HEK293 (cell line): ENCODE results near the gene MAB21L3.

ENCODE experiments used
- CTCF ChIA-PET: fragments of 350-600 bp; formaldehyde crosslinking; extraction: SDS; loops from one replicate; lab custom pipeline; 2021; ENCODE audit warnings: antibody characterized with exemption; lab: Yijun Ruan, JAX
- POLR2A ChIA-PET: fragments of 300-600 bp; formaldehyde crosslinking; extraction: SDS; loops from one replicate; lab custom pipeline; 2020; ENCODE audit warnings: antibody characterized with exemption, inconsistent platforms; lab: Yijun Ruan, JAX
- H3K27ac ChIP-seq: fragments of 200-500 bp; sonication (Bioruptor generic); 2 replicates; pipeline ENCODE4 v1.5.1; 2014; ENCODE audit warnings: low read depth, low read length, control low read depth, inconsistent platforms; ENCODE audit errors: extremely low read depth
- H3K36me3 ChIP-seq, 2 experiments: fragments of 200-500 bp in 1 of 2; sonication (Bioruptor generic) in 1 of 2; 1 replicate in 1 of 2; 2 replicates in 1 of 2; pipeline ENCODE4 v1.5.1; 2014 to 2017; ENCODE audit warnings: inconsistent platforms in 2 of 2, low read length in 2 of 2; ENCODE audit not compliant: control insufficient read depth in 2 of 2, insufficient read depth in 1 of 2
- H3K4me1 ChIP-seq: fragments of 200-500 bp; sonication (Bioruptor generic); 2 replicates; pipeline ENCODE4 v1.5.1; 2014; ENCODE audit warnings: mild to moderate bottlenecking, low read length, inconsistent platforms; ENCODE audit not compliant: control insufficient read depth, insufficient read depth
- H3K4me3 ChIP-seq: 2 replicates; pipeline ENCODE4 v1.5.1; 2011; ENCODE audit warnings: low read depth, mild to moderate bottlenecking, control low read depth, low read length, moderate library complexity
- H3K9me3 ChIP-seq: fragments of 200-500 bp; sonication (Bioruptor generic); 2 replicates; pipeline ENCODE4 v1.5.1; 2014; ENCODE audit warnings: low read depth, low read length, inconsistent platforms; ENCODE audit not compliant: control insufficient read depth, insufficient read depth
- GLI4 ChIP-seq: fragments of 450-650 bp; formaldehyde crosslinking; IDR thresholded peaks from 2 replicates; pipeline ENCODE4 v1.5.1; 2016; ENCODE audit warnings: missing biosample characterization, missing genetic modification characterization
- GLIS2 ChIP-seq: fragments of 450-650 bp; formaldehyde crosslinking; IDR thresholded peaks from 2 replicates; pipeline ENCODE4 v1.5.1; 2016; ENCODE audit warnings: missing biosample characterization, missing genetic modification characterization
- KLF10 ChIP-seq: fragments of 450-650 bp; IDR thresholded peaks from 2 replicates; pipeline ENCODE4 v1.5.1; 2018; ENCODE audit warnings: missing biosample characterization, mild to moderate bottlenecking, missing genetic modification characterization
- PRDM6 ChIP-seq: fragments of 450-650 bp; formaldehyde crosslinking; IDR thresholded peaks from 2 replicates; pipeline ENCODE4 v1.5.1; 2017; ENCODE audit warnings: missing biosample characterization, missing genetic modification characterization
- SETDB1 ChIP-seq: IDR thresholded peaks from one replicate; pipeline ENCODE4 v1.6.1; 2017; ENCODE audit warnings: mild to moderate bottlenecking, low read length, moderate library complexity, mixed read lengths; ENCODE audit not compliant: insufficient read length
- SP3 ChIP-seq: fragments of 450-650 bp; formaldehyde crosslinking; IDR thresholded peaks from 2 replicates; pipeline ENCODE4 v1.5.1; 2016; ENCODE audit warnings: missing biosample characterization, missing genetic modification characterization
- TRIM28 ChIP-seq: IDR thresholded peaks from 2 replicates; pipeline ENCODE4 v1.6.1; 2011; ENCODE audit warnings: low read length, control low read depth, borderline replicate concordance
- ZBTB17 ChIP-seq: fragments of 450-650 bp; formaldehyde crosslinking; IDR thresholded peaks from 2 replicates; pipeline ENCODE4 v1.5.1; 2016; ENCODE audit warnings: missing biosample characterization, missing genetic modification characterization
- ZBTB20 ChIP-seq: fragments of 450-650 bp; formaldehyde crosslinking; IDR thresholded peaks from 2 replicates; pipeline ENCODE4 v1.5.1; 2016; ENCODE audit warnings: missing biosample characterization, missing genetic modification characterization
- ZBTB21 ChIP-seq: fragments of 450-650 bp; formaldehyde crosslinking; IDR thresholded peaks from 2 replicates; pipeline ENCODE4 v1.5.1; 2017; ENCODE audit warnings: missing biosample characterization, missing genetic modification characterization
- ZIC2 ChIP-seq: fragments of 450-650 bp; formaldehyde crosslinking; IDR thresholded peaks from 2 replicates; pipeline ENCODE4 v1.5.1; 2016; ENCODE audit warnings: missing biosample characterization, missing genetic modification characterization
- ZNF112 ChIP-seq: fragments of 450-650 bp; formaldehyde crosslinking; IDR thresholded peaks from 2 replicates; pipeline ENCODE4 v1.5.0; 2017; ENCODE audit warnings: missing biosample characterization, missing genetic modification characterization
- ZNF2 ChIP-seq: fragments of 450-650 bp; formaldehyde crosslinking; IDR thresholded peaks from 2 replicates; pipeline ENCODE4 v1.5.1; 2016; ENCODE audit warnings: missing biosample characterization, missing genetic modification characterization
- ZNF221 ChIP-seq: fragments of 450-650 bp; formaldehyde crosslinking; IDR thresholded peaks from 2 replicates; pipeline ENCODE4 v1.5.1; 2017; ENCODE audit warnings: missing biosample characterization, missing genetic modification characterization, borderline replicate concordance
- ZNF354C ChIP-seq: fragments of 450-650 bp; formaldehyde crosslinking; IDR thresholded peaks from 2 replicates; pipeline ENCODE4 v1.5.1; 2016; ENCODE audit warnings: missing biosample characterization, missing genetic modification characterization, low read depth, borderline replicate concordance
- ZNF404 ChIP-seq: fragments of 450-650 bp; formaldehyde crosslinking; IDR thresholded peaks from 2 replicates; pipeline ENCODE4 v1.5.1; 2017; ENCODE audit warnings: missing biosample characterization, missing genetic modification characterization
- ZNF585B ChIP-seq: fragments of 450-650 bp; formaldehyde crosslinking; IDR thresholded peaks from 2 replicates; pipeline ENCODE4 v1.5.1; 2016; ENCODE audit warnings: missing biosample characterization, missing genetic modification characterization
- ZNF629 ChIP-seq: fragments of 450-650 bp; formaldehyde crosslinking; IDR thresholded peaks from 2 replicates; pipeline ENCODE4 v1.5.1; 2017; ENCODE audit warnings: missing biosample characterization, missing genetic modification characterization
- ZNF692 ChIP-seq: fragments of 450-650 bp; formaldehyde crosslinking; IDR thresholded peaks from 2 replicates; pipeline ENCODE4 v1.5.1; 2016; ENCODE audit warnings: missing biosample characterization, missing genetic modification characterization
- ZNF768 ChIP-seq: fragments of 450-650 bp; formaldehyde crosslinking; IDR thresholded peaks from 2 replicates; pipeline ENCODE4 v1.5.1; 2018; ENCODE audit warnings: missing biosample characterization, mild to moderate bottlenecking, missing genetic modification characterization
- ZNF777 ChIP-seq: fragments of 450-650 bp; formaldehyde crosslinking; IDR thresholded peaks from 2 replicates; pipeline ENCODE4 v1.5.1; 2017; ENCODE audit warnings: missing biosample characterization, missing genetic modification characterization, borderline replicate concordance
- ZNF843 ChIP-seq: fragments of 450-650 bp; formaldehyde crosslinking; IDR thresholded peaks from 2 replicates; pipeline ENCODE4 v1.5.1; 2016; ENCODE audit warnings: missing biosample characterization, missing genetic modification characterization

The MAB21L3 gene

GRCh38 chr1:116123837-116124533, 12.8 kb downstream of the MAB21L3 start:
- ChIA-PET CTCF (interaction anchor here (0.6 to 3.7 kb wide), 6 partner anchors 15 to 363 kb away, joined by 3 to 22 read pairs (median 6); no protein-coding TSS in a partner anchor), POLR2A (interaction anchor here (0.6 kb wide), 1 partner anchor 349 kb away, joined by 6 read pairs; no protein-coding TSS in a partner anchor)
- no peaks in the 10 kb centered on the region for H3K36me3 ChIP-seq
- TF ChIP-seq ZBTB17 (tag by site-specific recombination) (no peak), ZNF692 (tag by site-specific recombination) (no peak), ZNF112 (tag by site-specific recombination) (no peak), PRDM6 (tag by site-specific recombination) (no peak), SETDB1 (no peak), KLF10 (tag by site-specific recombination) (no peak), ZBTB21 (no peak), ZNF354C (tag by site-specific recombination) (no peak), TRIM28 (no peak), ZBTB20 (no peak), ZNF2 (no peak), ZNF629 (tag by site-specific recombination) (no peak), ZNF768 (tag by site-specific recombination) (no peak), ZIC2 (tag by site-specific recombination) (no peak), GLI4 (no peak)
- no peaks in the 10 kb centered on the region for H3K4me1 ChIP-seq
- no peak overlapping the region for H3K4me3 ChIP-seq
- no peaks in the 10 kb centered on the region for H3K9me3 ChIP-seq
- no peak overlapping the region for H3K27ac ChIP-seq

- Histone ChIP-seq H3K27ac (no peak overlapping the region), H3K36me3 (no peaks in the 10 kb centered on the region), H3K9me3 (no peaks in the 10 kb centered on the region), H3K4me3 (no peak overlapping the region), H3K4me1 (no peaks in the 10 kb centered on the region)
- TF ChIP-seq ZNF692 (tag by site-specific recombination), result no peak
- no peak for TF ChIP-seq ZNF221 (tag by site-specific recombination)
- no peak for TF ChIP-seq ZNF843
- TF ChIP-seq ZNF777, result no peak
- TF ChIP-seq ZNF404 (tag by site-specific recombination), result no peak
- no peak for TF ChIP-seq GLIS2 (tag by site-specific recombination)
- TF ChIP-seq ZNF585B (tag by site-specific recombination), result no peak
- TF ChIP-seq SP3 (tag by site-specific recombination), result no peak
- CTCF ChIA-PET, result interaction anchor here (0.6 to 3.7 kb wide), 4 partner anchors 13 to 359 kb away, joined by 3 to 22 read pairs (median 8); no protein-coding TSS in a partner anchor
- POLR2A ChIA-PET, result no interaction called here
Observed at GRCh38 chr1:116125758-116126157, 14.6 kb downstream of the MAB21L3 start.
